ENCODE data around the gene FMNL2.
A peak's percentile ranks its signal among the peaks of the same experiment; 100 is the strongest.
"Not testable (repeated sequence)": the region's sequence is repeated elsewhere in the genome, so short reads cannot be mapped to it uniquely, and the experiment has no call there.

FMNL2 gene
- total RNA-seq, result 132 to 250 (median 172) reads per million in 17 experiments

DNA sequence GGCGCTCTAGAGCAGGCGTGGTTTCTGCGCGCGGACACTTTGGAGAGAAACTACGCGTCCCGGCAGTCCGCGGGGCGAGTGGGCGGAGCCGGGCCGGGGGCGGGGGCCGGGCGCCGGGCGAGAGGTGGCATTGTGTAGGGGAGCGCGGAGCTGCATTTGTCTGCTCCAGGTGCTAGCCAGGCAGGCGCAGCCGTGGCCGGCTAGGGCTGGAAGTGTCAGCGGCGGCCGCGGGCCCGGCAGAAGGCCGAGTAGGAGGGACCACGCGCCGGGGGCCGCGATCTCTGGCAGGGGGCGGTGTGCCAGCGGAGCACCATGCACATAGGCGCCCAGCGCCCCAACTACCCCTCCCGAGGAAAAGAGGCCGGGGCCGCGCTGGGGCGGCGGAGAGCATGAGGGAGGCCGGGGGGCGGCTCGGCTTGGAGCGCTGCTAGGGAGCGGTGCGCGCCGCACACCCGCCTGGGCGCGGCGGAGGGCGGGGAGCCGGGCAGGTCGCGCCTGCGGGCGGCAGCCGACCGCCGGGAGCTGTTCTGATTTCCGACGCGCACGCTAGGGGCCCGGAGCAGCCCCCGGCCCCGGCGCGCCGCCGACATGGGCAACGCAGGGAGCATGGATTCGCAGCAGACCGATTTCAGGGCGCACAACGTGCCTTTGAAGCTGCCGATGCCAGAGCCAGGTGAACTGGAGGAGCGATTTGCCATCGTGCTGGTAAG, at the start of gene FMNL2:
Gene FMNL2 (plus strand): TSS at position 159 of the 710 bp plus-strand sequence.
- DNase-seq, result peak; percentile 83 to 94 (median 90)

DNA sequence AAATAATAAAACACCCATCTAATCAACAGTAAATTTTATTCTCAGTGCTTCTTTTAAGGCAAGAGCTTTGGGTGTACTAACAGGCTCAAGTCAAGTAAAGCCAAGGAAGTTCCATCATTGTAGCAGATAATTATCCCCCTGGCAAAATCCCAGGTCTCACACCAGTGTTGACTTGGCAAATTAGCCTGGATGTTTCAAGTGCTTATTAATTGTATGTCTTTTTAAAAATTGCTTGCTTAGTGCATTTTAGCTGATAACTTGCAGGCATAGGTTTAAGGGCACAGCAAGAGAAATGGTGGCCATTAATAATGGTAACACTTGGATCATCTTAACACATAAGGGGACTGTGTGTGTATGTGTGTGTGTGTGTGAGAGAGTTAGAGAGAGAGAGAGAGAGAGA, 42.0 kb upstream of the FMNL2 start:
- DNase-seq, result no peak

DNA sequence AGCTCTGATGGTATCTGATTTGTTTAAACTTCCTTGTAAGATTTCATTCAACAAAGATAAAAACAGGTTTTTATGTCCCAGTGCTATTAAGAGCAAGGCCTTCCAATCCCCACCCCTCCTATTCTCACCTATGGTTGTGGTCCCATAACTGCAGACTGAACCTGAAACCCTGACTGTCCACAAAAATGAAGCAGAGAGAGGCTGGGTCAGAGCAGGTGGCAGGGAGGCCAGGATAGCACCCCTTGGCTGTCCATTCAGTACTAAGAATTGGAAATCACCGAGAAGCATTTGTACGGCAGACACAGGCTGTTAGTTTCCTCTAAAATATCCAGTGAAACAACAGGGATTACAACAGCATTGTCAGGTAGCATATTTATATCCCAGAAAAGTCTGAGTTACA, 37.3 kb upstream of the FMNL2 start:
- no peak for DNase-seq

DNA sequence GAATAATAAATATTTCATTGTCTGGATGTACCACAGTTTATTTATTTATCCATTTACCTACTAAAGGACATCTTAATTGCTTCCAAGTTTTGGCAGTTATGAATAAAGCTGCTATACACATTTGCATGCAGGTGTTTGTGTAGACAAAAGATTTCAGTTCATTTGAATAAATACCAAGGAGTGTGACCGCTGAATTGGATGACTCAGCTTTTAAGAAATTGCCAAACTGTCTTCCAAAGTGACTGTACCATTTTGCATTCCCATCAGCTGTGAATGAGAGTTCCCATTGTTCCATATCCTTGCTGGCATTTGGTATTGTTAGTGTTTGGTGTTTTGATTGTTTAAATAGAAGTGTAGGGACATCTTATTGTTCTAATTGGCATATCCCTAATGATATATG, 36.2 kb upstream of the FMNL2 start:
- DNase-seq, result no peak

DNA sequence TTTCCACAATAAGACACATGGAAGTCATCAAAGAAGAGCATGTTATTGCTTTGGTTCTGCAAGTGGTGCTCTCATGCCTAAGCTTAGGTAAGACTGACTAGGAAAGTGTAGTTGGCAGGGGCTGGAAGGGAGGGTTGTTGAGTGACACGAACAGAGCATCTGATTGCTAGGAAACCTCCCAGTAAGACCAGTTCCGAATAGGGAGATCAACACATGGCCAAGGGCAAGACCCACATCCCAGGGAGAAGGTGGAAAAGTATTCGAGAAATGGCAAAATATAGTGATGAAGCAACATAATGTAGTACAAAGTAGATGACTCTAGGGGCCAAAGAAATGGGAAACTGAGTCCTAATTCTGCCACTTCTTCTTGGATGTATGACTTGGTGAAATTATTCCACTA, 33.8 kb upstream of the FMNL2 start:
- no peak for DNase-seq

DNA sequence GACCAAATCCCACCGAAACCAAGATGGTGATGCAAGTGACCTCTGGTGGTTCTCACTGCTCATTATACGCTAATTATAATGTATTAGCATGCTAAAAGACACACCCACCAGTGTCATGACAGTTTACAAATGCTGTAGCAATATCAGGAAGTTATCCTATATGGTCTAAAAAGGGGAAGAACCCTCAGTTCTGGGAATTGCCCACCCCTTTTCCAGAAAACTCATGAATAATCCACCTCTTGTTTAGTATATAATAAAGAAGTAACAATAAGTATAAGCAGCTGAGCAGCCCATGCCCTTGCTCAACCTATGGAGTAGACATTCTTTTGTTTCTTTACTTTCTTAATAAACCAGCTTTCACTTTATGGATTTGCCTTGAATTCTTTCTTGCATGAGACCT, 31.0 kb upstream of the FMNL2 start:
- peak in 3 of 4 experiments; percentile 11 to 37 (median 15) for DNase-seq

DNA sequence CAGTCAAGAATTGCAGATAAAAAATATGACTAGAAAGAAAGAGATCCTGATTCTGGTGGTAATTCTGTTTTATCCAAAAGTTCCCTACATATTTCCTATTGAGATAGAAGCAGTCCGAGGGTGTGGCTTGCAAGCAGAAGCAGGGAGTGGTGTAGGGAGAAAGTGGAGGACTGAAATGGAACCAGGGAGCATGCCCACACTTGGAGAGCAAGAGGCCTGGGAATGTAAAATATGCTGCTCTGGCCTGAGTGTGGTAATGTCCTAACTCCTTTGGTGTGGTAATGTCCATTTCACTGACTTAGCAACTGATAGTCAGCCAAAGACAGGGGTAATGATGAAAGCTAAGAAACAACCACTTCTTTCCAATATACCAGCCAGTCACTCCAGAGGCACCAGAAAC, 30.1 kb upstream of the FMNL2 start:
- no peak for DNase-seq

DNA sequence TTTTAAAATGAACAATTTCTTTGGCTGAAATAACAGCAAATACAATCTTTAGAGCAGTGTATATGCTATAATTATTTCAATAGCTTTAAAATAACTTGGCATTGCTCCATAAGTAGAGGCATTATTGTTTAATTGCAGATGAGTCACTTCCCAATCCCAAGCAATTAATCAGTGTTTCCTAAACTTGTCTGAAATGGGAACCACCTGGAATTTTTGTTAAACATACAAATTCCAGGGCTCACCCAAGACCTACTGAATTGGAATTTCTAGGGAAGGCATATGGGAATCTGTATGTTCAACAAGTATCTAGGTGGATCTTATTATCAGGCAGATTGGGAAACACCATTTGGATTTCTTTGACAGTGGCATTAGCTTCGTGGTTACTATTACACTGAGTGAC, 27.1 kb upstream of the FMNL2 start:
- DNase-seq, result no peak

DNA sequence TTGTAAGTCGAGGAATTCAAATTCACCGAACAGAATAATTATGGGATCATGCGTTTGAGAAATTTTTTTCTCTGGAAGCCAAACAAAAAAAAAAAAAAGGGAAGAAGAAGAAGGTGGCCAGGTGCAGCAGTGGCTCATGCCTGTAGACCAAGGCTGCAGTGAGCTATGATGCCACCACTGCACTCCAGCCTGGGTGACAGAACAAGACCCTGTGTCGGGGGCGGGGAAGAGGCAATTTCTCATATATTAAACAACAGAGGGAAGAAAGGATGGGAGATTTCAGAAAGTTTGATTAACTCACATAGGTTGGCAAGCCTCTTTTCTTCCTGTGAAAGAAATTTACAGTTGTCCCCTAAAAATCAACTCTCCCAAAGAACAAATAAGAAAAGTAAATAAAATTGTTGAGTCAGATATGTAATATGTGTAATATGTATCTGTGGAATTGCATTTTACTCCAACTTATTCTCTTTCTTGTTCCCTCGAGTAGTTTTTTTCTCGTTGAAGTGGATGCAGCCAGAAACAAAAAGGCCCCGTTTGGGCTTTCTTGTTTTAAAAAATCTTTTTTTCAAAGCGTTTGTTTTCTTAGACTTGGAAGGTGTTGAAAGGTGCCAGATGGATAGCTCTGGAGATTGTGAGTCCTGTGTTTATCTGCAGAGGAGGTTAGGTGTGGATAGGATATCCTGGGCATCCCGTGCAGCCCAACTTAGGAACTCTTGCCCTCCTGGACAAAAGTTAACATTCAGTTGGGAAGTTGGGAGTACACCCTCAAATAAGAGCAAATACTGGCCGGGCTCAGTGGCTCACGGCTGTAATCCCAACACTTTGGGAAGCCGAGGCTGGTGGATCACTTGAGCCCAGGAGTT, 25.4 kb upstream of the FMNL2 start:
- no peak for DNase-seq

DNA sequence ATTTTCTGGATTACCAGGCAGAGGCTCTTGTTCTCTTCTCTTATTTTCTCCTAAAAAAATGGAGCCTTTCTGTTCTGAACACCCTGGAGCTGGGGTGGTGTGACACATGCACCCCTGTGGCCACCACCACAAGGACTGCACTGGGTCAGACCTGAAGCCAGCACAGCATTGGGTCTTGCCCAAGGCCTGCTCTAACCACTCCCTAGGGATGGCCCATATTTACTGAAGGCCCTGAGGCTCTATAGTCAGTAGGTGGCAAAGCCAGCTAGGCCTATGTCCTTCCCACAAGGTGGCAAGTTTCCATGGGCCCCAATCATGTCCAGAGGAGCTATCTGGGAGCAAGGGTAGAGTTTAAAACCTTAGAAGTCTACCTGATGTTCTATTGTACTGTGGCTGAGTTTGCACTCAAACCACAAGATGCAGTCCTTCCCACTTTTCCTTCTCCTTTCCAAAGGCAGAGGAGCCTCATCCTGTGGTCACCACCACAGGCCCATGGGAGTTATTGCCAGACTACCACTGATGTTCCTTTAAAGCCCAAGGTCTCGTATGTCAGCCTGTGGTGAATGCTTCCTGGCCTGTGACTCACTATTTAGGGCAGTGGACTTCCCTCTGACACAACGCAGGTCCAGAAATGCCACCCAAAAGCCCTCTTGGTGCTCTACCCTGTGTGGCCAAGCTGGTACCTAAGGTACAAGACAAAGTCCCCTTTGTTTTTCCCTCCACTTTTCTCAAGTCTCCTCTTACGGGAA, 15.0 kb upstream of the FMNL2 start:
- peak; percentile 73 to 89 (median 80) for DNase-seq

DNA sequence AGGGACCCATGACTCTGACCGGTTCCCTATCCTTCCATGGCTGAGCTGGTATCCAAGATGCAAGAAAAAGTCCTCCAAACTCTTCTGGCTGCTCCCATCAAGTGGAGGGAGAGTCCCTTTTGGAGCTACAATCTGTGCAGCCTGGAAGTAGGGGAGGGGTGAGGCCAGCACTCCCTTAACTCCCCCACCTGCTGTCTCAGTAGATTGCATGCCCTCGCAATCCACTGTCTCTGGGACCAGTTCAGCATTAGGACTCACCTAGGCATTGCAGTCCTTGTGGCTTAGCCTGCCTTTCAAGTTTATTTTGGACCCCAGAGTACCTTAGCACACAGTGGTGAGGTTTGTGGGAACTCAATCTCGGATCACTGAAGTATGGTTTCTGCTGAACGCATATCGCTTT, 14.2 kb upstream of the FMNL2 start:
- no peak for DNase-seq

DNA sequence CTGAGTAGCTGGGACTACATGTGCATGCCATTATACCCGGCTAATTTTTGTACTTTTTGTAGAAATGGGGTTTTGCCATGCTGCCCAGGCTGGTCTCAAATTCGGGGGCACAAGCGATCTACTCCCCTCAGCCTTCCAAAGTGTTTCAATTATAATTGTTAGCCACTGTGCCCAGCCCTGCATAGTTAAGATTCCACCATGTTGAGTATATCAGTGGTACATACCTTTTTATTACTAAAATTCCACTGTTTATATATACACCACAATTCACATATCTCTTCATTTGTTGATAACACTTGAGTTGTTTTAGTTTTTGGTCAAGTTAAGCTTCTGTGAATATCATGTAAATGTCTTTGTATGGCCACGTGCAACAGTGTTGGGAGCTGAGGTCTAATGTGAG, 12.8 kb upstream of the FMNL2 start:
- no peak for DNase-seq

DNA sequence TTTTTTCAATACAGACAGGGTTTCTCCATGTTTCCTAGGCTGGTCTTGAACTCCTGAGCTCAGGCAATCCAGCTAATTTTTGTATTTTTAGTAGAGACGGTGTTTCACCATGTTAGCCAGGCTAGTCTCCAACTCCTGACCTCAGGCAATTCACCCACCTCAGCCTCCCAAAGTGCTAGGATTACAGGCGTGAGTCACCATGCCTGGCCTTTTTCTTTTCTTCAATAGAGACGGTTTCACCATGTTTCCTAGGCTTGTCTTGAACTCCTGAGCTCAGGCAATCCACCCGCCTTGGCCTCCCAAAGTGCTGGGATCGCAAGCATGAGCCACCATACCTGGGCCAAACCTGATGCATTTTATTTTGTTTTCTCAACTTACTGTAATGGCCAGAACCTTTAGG, 9.8 kb upstream of the FMNL2 start:
- DNase-seq, result not testable (repeated sequence)

DNA sequence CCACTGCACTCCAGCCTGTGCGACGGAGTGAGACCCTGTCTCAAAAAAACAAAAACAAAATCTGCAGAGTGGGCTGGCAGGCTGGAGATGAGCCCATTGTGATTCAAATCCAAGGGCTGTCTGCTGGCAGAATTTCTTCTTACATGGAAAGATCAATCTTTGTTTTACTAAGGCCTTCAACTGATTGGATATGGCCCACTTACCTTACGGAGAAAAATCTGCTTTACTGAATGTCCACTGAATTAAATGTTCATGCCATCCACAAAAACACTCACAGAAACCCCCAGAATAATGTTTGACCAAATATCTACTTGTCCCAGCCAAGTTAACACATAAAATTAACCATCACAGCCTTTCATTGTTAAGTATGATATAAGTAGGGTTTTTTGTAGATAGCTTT, 8.3 kb upstream of the FMNL2 start:
- no peak for DNase-seq

DNA sequence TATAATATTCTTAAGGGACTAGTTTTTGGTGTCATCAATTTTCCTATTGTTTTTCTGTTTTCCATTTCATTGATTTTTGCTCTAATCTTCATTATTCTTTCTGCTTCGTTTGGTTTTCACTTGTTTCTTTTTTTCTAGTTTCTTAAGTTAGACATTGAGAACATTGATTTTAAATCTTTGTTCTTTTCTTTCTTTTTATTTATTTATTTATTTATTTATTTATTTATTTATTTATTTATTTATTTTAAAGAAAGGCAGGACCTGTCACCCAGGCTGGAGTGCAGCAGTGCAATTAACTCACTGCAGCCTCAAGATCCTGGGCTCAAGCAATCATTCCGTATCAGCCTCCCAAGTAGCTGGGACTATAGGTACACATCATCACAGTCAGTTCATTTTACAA, 7.0 kb upstream of the FMNL2 start:
- no peak for DNase-seq

DNA sequence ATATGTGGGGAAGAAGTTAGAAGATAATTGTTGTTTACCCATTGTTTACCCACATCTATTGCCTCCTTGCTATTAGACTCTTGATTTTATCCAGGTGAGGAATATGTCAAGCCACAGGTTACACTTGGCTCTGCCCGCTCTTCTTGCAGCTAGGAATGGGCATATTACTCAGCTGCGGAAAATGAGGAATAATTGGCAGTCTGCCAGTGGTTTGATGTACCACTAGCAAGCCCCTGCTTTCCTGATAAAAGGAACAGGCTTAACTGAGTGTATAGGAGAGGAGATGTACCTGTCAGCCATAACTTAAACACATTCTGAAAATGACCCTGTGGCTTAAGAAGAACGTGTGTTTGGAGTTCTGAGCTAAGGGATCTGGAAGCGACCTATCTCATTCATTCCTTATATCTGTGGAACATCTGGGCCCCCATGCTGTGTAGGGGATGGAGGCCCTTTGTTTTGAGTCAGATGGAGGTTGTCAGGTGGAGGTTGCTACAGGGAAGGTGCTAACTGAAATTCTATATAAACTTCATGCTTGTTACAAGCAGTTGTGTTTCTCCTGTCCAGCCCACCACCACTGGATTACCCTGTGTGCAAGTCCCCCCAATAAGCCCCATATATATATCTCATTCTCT, 4.6 kb upstream of the FMNL2 start:
- DNase-seq, result no peak

DNA sequence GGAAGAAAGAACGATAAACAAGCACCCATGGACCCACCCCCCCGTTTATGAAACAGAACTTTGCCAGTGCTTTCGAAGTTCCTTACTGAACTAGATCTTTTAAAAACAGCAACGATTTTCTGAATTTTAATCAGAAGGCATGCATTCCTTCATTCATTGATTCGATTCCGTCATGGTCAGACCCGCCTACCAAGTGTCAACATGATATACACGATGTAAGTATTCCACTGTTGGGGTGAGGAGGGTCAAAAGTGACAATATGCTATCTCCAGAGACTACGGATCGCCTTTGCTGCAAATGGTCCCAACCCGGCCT, 316 bp upstream of the FMNL2 start:
- no peak for DNase-seq

DNA sequence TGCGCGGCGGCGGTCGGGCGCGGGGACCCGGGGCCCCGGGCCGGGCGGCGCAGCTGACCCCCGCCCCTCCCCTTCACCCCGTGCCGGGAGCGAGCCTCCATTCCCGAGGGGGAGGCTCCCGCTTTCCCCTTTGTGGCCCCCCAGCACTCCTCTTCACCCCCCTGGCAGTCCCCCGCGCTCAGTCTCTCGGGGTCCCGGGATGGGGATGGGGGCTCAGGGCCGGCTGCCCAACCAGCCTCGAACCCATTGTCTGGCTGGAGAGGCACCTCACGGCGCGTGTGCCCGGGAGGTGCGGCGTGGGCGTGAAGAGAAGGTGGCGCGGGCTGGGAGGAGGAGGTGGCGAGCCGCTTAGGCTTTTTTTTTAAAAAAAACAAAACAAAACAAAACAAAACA, 748 bp downstream of the FMNL2 start:
- DNase-seq, result peak in 1 of 4 experiments; percentile 11

DNA sequence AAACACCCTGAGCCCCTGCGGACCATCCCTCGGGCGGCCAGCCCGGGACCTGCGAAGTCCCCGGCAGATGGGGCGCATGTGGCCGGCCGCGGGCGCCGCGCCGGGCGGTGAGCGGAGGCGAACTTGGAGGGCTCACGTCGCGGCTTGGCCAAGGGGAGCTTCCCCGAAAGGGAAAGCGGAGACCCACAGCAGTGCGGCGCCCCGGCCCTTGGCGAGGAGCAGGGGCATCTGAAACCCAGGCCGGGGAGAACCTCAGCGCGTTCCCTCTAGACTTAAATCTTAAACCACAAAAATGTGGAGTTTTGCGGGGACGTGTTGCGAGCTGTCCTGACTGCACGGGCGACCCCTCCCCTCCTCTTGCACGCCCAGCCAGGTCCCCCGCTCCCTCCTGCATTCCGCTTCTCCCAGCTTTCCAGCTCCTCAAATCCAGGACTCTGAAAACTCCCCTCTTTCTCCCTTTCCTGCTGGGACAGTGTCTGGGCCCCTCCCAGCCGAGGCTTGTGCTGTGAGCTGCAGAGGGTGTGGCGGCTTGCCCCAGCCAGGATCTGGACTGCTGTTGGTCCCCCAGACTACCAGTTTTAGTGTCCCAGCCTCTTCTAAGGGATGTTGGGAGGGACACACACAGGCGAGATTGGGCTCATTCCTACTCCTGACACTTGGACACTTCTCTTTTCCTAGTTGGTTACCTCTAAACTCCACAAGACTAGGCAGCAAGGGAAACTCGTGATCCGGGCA, 1.3 kb downstream of the FMNL2 start:
- peak; percentile 38 to 74 (median 61) for DNase-seq

DNA sequence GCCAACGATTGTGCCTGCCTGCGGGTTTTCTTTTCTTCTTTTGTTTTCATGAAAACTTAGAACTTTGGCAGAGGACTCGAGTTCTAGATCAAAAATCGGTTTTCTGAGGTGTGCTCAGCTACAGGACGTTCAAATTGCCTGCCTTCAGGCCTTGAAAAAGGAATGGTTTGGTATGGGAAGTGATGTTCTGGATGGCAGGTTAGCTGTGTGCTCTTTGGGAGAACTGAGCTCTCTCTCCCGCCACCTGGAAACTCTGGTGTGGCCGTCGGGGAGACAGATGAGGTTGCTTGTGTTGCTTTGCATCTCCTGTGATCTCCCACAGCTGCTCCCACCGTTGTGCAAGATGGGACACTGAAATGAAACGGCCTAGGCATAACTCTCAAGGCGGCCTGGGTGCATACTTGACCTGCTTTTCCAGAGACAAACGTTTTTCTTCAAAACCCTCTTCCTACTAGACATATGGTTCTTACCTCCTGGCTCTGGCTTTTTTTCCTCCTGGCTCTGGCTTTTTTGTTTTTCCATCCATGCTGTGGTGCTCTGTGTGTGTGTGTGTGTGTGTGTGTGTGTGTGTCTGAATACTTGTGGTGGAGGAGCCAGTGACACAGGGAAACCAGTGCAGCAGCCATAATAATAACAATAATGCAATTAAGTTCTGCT, 2.0 kb downstream of the FMNL2 start:
- DNase-seq, result peak in 3 of 4 experiments; percentile 8 to 30 (median 15)

DNA sequence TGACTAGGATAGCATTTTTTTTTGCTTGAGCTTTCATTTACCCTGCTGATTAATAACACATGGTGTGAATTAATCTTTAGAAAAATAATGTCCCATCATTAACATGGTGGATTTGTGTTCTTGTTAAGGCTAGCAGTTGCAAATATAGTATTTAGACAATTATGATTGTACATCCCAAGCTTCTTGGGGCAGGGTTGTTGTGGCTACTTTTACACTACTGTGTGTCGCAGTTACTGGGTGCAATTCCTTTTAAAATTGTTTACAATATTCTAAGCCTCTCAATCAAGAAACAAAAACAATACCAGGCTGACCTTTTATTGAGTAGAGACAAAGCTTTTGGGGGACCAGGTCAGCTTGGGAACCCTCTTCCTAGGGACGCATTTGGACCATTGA, 2.5 kb downstream of the FMNL2 start:
- no peak for DNase-seq
